ENCODE data around the gene THADA.

DNA sequence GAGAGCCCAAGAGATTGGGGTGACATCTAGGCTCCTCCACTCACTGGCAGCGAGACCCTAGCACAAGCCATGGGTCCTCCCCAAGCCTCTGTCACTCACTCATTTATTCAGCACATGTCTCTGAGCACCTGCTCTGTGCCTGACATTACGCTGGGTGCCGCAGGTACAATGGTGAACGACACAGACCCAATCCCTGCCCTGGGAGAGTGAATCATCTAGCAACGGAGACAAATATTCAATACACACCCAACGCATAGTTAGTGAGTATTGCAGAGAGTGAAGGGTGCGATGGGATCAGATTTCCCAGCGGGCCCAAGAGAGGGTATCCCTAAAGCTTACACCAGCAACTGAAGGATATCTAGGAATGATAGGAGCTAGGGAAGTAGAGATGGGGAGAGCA is 414.9 kb downstream of the THADA start:
- TF ChIP-seq, protein P1, sequence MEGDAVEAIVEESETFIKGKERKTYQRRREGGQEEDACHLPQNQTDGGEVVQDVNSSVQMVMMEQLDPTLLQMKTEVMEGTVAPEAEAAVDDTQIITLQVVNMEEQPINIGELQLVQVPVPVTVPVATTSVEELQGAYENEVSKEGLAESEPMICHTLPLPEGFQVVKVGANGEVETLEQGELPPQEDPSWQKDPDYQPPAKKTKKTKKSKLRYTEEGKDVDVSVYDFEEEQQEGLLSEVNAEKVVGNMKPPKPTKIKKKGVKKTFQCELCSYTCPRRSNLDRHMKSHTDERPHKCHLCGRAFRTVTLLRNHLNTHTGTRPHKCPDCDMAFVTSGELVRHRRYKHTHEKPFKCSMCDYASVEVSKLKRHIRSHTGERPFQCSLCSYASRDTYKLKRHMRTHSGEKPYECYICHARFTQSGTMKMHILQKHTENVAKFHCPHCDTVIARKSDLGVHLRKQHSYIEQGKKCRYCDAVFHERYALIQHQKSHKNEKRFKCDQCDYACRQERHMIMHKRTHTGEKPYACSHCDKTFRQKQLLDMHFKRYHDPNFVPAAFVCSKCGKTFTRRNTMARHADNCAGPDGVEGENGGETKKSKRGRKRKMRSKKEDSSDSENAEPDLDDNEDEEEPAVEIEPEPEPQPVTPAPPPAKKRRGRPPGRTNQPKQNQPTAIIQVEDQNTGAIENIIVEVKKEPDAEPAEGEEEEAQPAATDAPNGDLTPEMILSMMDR (IDR thresholded peaks at IDR 0.05; ENCODE audit: low read length), result no peak
- TF ChIP-seq EZH2 (IDR thresholded peaks at IDR 0.05; ENCODE audit: borderline replicate concordance, low read length), result no peak
